HG03565 (cell line): ENCODE results near the gene MGLL.

Source experiments
- ATAC-seq: cut with Tn5 transposase; IDR thresholded peaks from one replicate; pipeline ENCODE4 v1.9.1; 2021; ENCODE audit warnings: mild to moderate bottlenecking, moderate library complexity; ENCODE audit not compliant: unreplicated experiment

MGLL gene

DNA sequence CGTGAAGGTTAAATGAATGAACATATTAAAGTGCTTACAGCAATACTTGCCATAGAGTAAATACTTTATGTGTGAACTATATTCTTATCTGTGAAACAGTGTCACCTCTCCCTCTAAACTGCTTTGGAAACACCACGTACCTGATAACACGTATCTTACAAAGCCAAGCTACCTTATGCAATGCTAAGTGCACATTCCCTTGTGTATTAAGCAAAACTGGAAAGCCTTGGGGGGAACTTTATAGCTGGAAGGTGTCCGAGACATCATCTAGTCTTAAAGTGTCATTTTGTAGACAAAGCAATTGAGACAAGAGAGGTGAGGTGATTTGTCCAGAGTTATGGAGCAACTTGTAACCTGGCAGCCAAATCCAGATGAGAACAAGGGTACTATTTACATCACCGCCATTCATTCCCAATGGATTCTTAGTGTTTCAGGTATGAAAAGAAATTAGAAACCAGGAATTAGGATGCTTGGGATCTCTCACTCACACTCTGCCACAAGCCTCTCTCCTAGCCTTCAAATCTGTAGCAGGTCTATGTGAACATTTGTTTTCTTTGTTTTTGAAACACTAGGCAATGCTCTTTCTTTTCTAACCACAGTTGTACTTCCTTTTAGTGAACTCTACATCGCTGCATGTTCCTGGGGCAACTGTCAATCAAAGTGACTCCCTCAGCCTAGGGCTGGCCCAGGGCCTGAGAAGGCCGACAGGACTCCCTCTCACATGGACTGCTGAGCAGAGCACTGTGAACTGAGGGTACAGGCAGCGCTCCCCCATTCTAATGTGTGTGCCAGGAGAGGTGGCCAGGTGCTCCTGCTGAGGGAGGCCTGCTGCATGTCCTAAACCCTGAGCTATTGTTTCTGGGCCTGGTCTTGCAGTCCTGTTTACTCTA is 13.9 kb upstream of the MGLL start:
- peak; percentile 65 for ATAC-seq

DNA sequence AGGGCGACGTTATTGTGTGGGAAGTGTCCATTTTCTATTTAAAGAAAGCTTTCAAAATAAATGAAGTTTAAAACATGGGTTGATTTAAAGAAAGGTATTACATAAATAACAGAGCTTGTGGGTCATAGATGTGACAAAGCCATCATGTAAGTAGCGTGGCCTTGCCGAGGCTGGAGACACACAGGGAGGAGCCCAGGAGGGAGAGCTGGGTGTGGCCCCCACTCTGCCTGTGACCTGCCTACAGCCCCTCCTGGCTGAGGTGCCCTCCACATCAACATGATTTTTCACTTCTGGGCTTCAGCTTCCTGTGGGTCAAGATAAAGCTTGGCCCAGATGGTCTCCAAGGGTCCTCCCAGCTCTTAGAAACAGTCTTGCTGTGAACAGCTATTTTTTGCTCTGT is 12.5 kb upstream of the MGLL start:
- no peak for ATAC-seq

DNA sequence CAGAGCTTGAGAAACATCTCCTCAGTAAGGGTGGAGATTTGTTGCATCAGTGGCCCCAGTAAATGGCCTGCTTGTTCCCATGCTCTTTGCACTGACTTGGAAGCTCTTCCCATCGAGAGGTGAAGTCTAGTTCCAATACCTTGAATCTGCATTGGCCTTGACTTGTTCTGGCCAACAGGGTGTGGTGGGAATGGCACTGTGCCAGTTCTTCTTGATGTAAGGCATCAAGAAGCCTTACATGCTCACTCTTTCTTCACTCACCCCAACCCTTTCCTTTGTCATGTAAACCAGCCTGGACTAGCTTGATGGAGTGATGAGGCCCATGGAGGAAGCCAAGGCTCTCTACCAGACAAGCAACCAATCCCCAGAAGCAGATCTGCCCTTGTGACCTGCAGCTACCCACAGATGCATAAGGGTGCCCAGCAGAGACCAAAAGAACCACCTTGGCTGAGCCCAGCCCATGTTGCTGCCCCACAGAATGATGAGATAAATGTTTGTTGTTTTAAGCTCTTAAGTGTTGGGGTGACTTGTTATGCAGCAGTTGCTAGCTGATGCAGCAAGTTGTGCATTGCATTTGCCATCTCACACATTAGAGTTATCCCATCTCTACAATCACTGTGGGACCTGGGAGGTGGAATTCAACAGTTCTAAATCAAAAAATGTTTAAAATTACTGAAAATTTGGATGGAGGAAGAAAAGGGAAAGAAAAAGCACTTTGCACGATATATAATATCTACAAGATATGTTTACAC is 11.1 kb upstream of the MGLL start:
- ATAC-seq, result no peak

DNA sequence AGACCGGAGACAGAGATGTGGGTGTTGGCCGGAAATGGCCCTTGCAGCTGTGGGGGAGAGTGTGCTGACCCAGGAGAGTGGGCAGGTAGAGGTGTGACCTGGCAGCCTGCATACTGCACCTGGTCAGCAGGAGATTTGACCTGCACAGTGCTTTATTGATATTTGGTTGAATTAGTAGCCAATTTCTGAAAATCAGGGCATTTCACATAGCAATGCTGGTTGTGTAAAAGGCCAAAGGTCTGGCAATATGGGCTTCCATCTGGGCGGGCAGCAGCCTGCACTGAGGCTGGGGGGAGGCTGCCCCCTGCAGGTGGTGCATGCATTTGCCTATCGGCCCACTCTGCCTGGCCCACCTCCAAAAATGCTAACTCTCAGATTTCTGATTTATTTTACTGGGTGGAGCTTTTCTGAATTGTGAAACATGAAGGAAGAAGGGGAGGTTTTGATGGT is 9.4 kb upstream of the MGLL start:
- no peak for ATAC-seq

DNA sequence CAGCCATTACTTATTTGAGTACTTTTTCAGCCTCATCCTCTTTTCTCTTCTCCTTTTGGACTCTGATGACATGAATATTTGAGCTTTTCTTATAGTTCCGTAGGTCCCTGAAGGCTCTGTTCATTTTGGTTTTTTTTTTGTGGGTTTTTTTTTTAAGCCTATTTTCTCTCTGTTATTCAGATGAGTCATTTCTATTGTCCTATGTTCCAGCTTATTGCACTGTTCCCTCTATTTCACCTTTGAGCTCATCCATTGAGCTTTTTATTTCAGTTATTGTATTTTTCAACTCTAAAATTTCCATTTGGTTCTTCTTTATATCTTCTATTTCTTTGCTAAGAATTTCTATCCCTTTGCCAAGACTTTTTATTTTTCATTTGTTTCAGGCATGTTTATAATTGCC is 7.2 kb upstream of the MGLL start:
- no peak for ATAC-seq

DNA sequence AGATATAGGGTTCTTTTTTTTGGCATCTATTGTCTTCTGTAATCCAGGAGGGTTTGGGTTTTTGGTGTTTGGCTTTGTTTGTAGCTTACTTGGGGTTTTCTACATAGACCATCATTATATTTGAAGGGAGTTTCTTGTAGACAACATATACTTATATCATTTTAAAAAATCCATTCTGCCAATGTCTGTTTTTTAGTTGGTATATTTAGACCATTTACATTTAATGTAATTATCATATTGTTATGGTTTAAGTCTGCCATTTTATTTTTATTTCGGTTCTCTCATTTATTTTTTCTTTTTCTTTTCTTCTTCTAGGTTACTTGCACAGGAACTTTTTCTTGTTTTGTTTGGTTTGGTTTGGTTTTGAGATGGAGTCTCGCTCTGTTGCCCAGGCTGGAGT is 5.5 kb upstream of the MGLL start:
- no peak for ATAC-seq

DNA sequence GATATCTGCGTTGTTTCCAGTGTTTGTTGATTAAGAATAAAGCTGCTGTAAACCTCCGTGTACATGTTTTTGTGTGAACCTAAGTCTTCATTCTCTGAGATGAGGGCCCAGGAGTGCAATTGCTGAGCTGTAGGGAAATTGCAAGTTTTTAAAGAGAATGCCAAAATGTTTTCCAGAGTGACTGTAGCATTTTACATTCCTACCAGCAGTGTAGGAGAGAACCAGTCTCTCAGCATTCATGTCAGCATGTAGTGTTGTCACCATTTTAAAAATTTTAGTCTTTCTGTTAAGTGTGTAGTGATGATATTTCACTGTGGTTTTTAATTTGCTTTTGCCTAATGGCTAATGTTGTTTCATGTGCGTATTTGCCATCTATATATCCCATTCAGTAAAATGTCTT is 3.4 kb upstream of the MGLL start:
- no peak for ATAC-seq

DNA sequence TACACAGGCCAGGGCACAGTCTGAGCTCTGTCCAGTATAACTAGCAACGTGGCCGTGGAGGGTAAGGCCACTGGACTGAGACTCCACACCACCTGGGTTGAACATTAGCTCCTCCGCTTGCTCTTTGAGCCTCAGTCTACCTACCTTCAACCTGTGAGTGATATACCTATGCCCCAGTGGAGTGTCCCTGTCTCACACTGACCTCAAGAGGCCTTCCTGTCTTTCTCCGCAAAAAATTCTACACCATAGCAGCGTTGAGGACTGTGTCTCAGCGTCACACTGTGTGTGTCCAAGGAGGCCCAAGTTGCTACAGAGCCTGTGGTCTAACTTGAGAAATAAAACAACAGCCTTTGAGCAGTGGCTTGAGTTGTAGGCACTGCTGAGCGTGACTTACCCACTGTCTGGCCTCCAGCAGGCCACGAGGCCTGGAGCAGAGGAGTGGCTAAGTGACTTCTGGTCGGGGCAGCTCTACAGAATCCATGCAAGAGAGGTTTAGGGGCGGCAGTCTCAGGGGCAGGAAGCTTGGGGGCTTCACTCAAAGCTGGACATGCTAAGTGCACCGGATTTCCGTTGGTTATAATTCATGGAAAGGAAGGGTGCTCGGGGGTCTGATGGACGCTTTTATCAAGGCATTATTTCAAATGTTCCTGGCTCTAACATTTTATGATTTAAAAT is 2.0 kb upstream of the MGLL start:
- ATAC-seq, result no peak

- no peak for ATAC-seq
Observed at GRCh38 chr3:127823426-127823857, 1.1 kb upstream of the MGLL start.

DNA sequence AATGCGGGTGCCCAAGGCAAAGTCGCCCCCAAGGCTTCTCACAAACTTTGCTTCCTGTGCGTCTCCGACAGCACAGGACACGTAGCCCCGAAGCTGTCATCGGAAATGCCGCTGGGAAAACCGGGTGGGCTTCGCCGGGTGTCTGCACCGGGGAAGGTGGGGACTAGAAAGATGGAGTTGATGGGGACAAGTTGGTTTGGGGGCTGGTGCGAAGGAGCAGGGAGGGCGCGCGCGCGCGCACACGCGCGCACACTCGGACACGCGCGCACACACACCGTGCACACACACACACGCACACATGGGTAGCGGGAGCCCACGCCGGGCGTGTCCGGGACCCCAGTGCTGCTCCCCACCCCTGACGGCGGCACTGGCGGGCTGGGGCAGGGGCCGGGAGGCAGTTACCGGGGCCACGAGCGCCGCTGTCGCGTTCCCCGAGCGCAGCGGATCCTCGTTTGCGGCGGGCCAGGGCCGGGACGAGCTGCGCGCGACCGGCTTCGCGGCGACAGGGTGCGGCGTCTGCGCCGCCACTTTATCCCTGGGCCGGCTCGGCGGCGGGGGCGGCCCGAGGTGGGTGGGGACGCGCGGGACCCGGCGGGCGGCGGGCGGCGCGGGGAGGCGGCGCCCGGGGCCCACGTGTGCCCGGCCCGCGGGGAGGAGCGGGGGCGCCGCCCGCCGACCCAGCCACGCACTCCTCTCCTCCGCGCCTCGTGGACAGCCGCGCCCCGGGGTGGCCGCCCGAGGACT is 539 bp upstream of the MGLL start:
- ATAC-seq, result no peak

- no peak for ATAC-seq
Observed at GRCh38 chr3:127821394-127821793, 921 bp downstream of the MGLL start.

DNA sequence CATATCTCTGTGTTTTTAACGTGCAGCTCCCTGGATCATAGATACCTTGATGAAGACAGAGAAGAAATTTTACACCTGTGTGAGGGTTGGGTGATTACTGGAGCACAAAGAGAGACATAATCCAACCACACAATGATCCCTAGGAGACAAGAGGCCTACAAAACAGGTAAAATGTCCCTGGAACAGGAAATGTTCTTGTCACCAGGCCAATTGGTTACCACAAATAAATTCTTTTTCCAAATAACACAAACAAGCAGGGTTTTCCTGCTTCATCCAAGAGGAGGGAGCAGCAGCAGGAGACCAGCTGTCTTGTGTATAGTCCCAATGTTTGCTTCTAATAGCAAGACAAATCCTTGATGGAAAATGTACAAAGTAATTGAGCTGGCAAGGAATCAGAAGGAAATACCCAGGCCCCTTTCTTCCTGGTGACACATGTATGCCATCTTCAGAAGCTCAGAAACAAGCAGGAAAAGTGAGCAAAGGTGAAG is 1.4 kb downstream of the MGLL start:
- no peak for ATAC-seq

DNA sequence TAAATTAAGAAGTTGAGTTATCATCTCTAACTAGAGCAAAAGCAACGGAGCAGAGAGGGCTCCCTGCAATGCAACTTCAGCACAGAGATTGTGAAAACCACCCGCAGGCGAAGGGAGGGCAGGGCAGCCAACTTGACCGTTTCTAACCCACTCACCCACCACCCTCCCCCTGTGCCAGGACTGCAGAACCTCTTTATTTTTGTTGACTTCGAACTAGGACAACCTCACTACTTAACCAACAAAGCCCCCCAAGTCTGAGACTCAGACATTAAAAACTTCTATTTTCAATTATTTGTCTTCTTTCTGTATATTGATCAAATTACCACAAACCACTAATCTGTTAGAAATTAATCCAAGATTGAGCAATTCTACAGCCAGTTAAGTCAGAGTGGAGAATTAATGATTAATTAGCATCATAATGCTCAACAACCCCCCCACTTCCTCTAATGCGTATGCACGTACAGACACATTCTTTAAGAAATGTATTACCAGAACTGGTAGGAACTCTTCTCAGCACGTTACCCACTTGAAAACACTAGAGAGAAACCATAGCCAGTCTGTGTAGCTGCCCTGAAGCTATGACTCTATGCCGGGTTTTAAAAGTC is 2.0 kb downstream of the MGLL start:
- no peak for ATAC-seq

DNA sequence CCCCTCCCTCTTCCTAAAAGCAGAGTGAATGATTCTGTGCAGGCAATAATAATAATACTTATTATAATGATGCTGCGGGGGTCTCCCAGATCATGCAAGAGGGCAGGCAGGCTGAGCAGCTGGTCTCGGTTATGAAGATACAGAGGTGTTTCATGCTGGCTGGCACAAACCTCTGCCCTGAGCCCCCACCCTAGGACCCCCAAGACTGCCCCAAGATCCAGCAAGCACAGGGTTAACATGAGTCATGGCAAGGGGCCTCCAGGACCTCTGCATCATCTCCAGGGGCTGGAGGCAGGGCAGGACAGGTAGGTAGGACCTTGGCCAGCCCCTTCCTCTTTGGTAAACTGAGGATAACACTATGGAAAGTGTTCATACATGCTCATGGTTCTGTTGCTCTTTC is 2.7 kb downstream of the MGLL start:
- ATAC-seq, result no peak

DNA sequence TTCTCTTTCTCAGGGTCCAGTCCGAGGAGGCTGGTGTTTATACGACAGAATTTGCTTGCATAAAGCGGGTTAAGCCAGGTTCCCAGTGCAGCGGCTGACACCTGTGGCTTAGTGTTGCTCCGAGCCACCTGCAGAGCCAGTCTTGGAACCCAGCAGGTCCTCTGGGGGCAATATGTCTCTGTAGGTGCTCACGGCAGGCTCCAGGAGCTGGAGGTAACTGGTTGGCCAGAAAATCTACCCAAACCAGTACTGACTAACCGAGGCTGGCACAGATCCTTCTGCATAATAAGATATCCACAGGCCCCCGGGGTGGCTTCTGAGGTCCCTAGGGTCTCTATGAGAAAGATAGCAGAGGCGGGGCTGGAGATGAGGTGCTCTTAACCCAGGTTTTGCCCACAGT is 3.2 kb downstream of the MGLL start:
- ATAC-seq, result no peak

DNA sequence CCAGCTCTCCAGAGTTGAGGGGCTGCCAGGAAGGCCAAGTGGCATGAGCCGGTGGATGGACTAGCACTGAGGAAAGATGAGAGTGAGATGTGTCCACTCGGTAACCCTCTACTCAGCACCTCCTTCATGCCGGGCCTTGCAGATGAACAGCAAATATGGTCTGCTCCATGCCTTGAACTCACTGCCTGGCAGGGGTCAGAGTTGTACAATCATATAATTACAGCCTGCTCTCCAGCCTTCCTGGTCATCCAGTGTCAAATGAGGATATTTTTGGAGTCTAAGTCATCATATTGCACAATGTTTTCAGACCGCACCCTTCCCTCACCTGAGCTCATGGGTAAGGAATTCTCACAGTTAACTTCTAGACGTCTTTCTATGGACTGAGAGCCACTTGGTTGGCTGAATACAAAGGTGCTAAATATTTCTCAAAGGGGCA is 4.9 kb downstream of the MGLL start:
- ATAC-seq, result no peak

DNA sequence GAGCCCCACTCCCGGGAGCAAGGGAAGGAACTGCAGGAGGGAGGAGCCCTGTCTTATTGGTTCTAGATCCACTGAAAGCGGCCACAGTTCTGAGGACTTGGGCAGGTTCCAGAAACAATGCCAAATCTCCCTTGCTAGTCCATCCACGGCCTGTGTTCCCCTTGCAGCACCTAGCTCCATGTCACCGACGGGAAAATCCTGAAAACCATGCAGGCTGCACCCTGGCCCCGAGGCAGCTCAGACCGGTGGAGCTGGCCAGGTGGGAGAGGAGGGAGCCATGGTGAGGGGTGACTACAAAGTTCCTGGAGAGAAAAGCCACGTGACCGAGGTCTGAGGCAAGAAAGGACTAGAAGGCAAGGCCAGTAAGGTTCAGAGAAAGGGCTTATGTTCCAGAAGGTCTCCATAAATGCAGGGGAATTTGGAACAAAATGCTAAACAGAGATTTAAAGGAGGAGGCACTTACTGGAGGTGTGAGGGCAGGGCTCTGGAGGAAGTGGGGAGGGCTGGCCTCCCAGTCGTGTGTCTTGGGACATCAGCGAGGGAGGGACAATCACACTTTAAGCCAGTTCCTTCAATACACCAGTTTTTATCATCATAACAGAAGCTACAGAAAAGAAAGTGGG is 5.4 kb downstream of the MGLL start:
- no peak for ATAC-seq

DNA sequence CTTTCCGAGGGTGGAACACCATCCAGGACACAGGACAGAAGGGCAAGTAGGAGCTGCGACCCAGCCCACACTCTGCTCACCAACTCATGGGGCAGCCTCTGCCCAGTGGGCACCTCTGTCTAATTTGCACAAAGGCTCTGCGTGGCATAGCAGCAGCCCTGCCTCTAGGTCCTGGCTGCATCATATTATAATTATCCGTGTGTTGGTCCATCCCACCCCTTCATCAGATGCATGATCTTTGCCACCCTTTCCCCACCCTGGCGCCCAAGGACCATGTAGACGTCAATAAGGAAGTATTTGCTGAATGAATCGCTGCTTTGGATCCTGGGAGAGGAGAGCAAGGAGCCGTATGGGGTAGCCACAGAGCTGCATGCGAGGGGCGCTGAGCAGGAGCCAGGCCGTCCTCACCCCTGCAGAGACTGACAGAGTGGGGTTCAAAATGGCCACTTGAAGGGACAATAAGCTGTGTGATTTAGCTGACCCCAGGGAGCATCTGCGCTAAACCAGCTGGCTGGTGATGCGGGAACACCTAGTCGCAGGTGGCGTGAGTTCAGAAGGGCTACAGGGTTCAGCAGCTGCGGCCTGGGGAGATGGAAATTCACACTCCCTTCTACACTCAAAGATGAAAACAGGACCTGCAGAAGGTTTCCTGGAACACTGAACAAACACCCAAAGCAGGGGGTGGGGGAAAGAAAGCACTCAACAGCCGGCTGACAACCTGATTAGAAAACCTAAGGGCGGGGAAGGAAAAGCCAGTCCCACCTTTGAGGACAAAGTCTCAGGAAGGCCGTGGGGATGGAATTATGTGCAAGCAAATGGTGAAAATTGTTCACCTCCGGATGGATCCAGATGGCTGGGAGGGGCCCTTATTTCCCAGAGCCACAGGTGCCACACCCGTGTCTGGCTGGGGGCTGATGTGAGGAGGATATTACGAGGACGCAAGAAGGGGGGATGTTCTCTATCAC is 6.4 kb downstream of the MGLL start:
- ATAC-seq, result no peak

- no peak for ATAC-seq
Observed at GRCh38 chr3:127815001-127815400, 7.3 kb downstream of the MGLL start.
